CD4-positive, alpha-beta T cell treated with Interleukin-10 for 1 hour (primary cell): ENCODE data around the gene CD59.
"Not testable (repeated sequence)": the region's sequence is repeated elsewhere in the genome, so short reads cannot be mapped to it uniquely, and the experiment has no call there.

Experiments used
- DNase-seq: peaks from one replicate; pipeline ENCODE4 v3.0.0-alpha.2; 2020

Gene CD59

DNA sequence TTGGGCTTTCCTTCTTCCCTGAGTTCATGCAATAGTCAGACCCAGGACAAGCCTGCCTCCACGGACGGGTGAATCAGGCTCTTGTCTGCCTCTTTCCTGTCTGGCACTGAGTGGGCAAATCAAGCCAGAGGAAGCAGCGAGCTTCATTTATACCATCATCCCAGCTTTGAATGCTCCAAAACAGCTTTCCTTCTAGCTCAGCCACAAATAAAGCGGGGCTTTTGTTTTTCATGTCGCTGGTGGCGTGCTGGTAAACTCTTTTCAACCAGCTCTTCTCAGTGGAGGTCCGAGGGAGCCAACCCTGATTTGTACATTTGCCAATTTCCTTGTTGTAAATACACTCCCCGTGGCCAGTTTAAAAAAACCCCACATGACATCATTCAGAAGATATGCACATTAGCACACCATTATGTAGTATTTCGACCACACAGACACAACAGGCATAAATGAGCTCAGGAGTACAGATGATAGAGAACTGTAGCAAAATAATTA, 44.2 kb downstream of the CD59 start:
- DNase-seq, result no peak

- no peak for DNase-seq
These were observed 45.0 kb downstream of the CD59 start for GRCh38 chr11:33691066-33691864.

- DNase-seq, result no peak
These were observed 45.7 kb downstream of the CD59 start for GRCh38 chr11:33690290-33691065.

- no peak for DNase-seq
These were observed 46.7 kb downstream of the CD59 start for GRCh38 chr11:33689501-33689900.

DNA sequence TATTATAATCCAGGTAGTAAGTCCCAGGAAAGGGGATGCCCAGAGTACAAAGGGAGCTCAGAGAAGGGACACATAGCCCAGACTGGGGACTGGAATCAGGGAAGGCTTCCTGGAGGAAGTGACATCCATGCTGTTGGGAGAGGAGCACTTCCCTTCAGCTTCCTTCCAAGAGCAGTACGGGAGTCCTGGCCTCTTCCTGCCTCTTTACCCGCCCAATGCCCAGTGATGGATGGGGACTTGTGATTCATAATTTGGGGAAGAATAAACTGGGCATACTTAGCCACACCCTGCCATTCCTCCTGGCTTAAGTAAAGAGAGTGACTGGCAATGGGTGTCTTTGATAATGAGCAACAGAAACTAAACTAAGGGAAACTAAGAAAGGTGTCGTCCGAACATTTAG, 47.1 kb downstream of the CD59 start:
- DNase-seq, result no peak

DNA sequence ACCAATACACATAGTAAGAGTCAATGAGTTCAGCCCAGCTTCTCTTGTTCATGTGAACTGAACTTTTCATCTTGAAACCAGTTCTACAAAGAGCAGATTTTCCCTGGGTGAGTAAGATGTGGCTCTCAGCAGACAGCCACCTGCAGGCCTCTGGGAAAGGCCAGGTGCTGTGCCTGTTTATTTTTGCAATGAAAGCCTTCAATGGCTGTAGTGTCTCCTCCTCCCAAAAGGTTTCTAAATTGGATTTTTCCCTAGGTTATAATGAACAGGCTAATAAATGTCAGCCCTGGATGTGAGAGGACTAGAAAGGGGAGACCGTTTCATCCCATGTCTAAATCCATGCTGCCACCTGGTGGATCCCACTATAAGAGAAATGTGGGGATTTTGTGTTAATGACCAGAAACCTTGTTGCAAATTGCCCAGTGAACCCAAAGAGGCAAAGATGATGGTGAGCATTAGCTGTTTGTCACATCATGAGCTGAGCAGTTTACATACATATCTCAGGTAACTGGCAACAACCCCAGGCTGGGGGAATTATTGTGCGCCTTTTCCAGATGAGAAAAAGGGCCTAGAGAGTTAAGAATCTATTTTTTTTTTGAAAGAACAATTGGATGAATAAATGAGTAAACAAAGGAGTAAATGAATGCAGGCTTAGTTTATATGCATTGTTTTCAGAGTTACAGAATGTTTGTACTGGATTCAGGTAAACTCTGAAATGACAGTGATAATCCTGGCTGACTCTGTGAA, 48.3 kb downstream of the CD59 start:
- DNase-seq, result no peak

DNA sequence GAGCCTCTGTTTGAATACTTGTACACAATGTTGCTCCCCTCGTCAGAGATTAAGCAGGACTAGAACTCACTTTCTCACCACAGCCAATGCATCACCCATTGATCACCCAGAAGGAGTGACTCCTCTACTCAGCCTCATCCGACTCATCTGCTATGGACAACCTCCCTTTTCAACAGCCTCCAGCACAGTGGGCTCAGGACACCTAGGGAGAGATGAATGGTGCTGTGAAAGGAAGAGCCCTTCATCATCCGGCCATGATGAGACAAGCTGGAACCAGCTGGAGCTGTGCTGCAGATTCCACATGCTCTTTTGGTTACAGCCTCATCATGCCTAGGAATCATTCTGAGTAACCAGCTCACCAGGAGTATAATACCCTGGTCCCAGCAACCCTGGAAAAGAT, 51.1 kb downstream of the CD59 start:
- no peak for DNase-seq

GRCh38 chr11:33684003-33684706, 52.1 kb downstream of the CD59 start:
- no peak for DNase-seq

- DNase-seq, result no peak
These were observed 53.8 kb downstream of the CD59 start for GRCh38 chr11:33682446-33682845.

DNA sequence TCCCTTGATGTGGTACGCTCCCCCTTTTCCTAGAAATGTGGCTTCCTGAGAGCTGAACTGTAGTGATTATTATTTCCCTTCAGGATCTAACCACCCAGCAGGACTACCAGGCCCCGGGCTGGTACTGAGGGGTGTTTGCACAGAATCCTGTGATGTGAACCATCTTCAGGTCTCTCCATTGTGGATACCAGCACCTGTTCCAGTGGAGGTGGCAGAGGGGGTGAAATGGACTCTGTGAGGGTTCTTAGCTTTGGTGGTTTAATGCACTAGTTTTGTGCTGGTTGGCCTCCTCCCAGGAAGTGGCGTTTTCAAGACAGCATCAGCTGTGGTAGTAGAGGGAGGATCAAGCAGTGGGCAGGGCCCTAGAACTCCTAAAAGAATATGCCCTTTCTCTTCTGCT, 54.2 kb downstream of the CD59 start:
- no peak for DNase-seq

DNA sequence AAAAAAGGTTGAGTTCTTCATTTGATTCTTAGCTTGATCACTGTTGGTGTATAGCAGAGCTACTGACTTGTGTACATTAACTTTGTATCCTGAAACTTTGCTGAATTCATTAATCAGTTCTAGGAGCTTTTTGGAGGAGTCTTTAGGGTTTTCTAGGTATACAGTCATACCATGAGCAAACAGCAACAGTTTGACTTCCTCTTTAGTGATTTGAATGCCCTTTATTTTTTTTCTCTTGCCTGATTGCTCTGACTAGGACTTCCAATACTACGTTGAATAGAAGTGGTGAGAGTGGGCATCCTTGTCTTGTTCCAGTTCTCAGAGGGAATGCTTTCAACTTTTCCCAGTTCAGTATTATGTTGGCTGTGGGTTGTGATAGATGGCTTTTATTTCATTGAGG, 57.6 kb downstream of the CD59 start:
- not testable (repeated sequence) for DNase-seq

DNA sequence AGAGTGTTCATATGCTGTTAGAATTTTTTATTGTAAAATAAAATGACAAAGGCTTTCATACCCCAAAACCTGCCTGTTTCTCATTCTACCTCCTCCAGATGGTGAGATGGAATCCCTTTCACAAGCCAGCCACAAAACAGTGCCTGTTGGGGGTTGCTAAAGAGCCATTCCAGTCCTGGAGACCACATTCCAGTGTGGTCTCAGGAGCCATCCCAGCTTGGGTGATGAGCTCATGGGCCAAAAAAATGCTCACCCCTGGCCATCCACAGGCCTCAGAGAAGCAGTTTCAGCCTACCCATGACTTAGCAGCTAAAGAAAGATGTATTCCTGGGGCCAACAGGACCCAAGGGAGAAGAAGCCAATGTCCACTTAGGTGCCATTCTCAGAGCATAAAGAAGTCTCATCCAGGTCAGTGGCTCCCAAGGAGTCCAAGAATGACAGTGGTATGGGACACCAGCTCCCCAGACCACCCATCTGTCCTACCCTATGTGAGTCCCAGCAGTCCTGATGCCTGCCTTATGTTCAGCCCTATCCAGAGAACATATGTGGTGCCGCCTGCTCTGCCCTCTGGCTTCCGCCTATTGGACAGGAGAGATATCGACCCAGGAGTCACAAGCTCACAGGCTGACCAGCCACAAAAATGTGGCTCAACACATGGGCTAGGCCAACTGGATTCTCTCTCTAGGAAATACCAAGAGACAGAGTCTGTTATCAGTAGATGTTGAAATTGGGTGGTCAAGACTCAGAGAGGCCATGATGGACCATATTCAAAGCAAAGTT, 62.0 kb downstream of the CD59 start:
- no peak for DNase-seq

DNA sequence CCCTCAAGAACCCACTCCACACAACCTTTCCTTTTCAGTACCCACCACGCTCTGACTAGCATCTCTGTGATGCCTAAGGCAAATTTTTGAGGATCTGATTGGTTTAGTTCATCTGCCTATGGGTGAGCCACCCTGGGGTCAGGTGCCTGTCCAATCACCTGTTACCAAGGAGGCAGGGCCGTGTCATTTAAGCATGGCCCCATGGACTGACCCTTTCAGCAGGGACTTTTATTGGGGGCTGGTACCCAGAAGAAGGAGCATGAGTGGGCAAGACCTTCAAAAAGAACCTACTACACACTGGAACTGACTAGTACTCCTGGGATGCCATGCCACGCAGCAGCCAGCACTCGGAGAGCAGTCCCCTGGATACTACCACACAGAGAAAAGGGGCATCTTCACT, 64.0 kb downstream of the CD59 start:
- no peak for DNase-seq

DNA sequence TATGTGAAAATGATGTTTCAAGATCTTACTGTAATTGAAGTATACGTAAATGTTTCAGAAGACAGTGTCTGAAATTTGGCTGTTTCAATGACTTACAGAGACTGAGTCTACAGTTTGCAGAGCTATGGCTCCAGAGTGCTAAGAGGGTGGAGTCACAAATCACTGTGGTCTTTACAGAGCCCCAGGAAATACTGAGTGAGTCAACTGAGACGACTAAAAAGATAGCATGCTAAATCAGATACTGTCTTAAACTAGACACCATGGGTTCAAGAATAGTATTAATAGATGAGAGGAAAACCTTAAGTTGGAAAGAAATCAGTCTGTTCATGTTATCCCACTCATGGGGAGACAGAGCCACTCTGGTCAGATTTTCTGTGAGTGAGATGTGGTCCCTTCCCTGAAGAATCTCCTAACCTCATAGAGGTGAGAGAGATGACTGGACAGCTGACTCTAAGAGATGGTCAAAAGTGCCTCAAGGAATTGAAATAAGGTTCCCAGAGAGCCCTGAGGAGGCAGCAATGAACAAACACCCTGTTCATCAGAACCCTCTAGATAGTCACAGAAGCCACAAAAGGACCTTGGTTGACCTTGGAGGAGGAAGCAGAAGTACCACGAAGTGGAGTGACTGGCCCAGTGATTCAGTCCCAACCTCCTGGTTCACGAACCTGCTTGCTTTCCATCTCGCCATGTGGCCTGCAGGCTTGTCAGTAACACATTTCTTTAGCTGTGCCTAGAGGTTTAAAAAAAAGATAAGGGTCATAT, 65.8 kb downstream of the CD59 start:
- DNase-seq, result no peak

GRCh38 chr11:33669598-33670249, 66.5 kb downstream of the CD59 start:
- DNase-seq, result no peak

- DNase-seq, result no peak
These were observed 67.1 kb downstream of the CD59 start for GRCh38 chr11:33668951-33669596.

GRCh38 chr11:33668468-33668825, 67.8 kb downstream of the CD59 start:
- DNase-seq, result no peak

DNA sequence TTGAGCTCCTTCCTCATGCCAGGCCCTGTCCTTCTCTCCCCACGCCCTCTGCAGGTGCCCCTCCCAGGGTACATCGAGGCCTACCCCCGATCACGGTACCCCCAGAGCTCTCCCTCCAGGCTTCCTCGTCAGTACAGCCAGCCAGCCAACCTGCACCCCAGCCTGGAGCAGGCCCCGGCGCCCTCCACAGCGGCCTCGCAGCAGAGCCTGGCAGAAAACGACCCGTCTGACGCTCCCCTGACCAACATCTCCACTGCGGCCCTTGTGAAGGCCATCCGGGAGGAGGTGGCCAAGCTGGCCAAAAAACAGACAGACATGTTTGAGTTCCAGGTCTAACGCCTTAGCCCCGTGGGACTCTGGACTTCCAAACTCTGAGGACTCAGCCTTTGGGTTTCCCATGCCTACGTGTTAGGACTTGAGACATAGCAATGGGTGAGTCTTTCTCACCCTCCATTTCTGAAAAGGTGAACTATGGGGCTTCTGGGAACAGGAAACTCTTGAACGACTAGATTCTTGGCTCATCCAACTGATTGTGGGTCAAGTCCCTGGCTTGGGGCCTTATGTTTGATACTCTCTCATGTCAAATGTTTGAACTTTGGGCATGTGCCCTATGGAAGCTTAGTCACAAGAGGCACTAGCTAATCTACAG, 68.3 kb downstream of the CD59 start:
- DNase-seq, result no peak

- DNase-seq, result no peak
These were observed 70.7 kb downstream of the CD59 start for GRCh38 chr11:33665350-33666106.
